Measurements from ENCODE around the gene SCAP.

Gene SCAP

DNA sequence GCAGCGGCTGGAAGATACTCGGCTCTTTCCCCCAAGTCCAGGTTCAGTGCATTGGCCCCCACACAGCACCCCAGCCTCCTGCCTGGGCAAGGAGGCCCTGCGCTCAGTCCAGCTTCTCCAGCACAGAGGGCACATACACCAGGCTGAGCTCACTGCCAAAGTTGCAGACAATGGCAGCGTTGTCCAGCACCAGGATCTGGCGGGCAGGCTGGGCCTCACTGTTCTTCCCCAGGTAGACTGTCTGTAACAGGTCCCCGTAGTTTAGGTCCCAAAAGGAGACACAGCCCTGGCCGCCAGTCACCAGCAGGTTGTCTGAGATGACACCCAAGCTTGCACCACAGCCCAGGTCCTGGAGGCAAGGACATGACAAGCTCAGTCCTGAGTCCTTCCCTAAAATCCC lies 62.0 kb downstream of the SCAP start:
- DNase-seq (ENCODE audit: low spot score): no peak

DNA sequence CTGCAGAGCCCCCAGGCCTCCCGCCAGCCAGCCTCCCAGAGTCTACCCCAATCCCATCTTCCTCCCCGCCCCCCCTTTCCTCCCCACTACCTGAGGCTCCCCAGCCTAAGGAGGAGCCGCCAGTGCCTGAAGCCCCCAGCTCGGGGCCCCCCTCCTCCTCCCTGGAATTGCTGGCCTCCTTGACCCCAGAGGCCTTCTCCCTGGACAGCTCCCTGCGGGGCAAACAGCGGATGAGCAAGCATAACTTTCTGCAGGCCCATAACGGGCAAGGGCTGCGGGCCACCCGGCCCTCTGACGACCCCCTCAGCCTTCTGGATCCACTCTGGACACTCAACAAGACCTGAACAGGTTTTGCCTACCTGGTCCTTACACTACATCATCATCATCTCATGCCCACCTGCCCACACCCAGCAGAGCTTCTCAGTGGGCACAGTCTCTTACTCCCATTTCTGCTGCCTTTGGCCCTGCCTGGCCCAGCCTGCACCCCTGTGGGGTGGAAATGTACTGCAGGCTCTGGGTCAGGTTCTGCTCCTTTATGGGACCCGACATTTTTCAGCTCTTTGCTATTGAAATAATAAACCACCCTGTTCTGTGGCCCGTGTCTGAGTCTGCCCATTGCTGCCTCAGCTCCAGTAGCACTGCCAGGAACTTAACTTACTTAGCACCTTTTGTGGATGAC lies 62.8 kb downstream of the SCAP start:
- DNase-seq (ENCODE audit: low spot score): no peak

DNA sequence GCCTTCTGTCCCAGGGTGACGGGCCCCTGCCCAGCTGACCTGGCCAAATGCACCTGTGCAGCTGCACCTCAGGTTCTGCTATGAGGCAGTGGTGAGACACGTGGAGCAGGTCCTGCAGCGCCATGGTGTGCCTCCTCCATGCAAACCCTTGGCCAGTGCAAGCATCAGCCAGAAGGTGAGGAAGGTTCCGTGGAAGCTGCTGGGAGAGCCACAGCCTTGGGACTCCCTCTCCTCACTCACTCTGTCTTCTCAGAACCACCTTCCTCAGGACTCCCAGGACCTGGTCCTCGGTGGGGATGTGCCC lies 63.3 kb downstream of the SCAP start:
- no peak for DNase-seq (ENCODE audit: low spot score)

DNA sequence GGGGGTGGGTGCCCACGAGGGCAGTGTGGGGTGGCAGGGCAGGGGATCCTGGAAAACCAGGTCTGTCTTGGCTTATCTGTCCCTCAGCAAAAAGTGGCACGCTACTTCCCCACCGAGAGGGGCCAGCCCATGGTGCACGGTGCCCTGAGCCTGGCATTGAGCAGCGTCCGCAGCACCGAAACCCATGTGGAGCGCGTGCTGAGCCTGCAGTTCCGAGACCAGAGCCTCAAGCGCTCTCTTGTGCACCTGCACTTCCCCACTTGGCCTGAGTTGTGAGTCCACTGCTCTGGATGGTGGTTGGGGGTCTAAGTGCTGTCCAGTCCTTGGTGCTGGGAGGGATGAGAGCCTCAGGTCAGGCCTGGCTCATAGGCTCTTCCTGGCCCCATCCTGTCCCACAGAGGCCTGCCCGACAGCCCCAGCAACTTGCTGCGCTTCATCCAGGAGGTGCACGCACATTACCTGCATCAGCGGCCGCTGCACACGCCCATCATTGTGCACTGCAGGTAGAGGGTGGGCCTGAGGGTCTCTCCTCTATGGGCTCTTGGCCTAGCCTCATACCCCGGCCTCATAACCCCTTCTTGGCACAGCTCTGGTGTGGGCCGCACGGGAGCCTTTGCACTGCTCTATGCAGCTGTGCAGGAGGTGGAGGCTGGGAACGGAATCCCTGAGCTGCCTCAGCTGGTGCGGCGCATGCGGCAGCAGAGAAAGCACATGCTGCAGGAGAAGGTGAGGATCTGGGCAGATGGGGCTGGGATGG lies 63.9 kb downstream of the SCAP start:
- no peak for DNase-seq (ENCODE audit: low spot score)

DNA sequence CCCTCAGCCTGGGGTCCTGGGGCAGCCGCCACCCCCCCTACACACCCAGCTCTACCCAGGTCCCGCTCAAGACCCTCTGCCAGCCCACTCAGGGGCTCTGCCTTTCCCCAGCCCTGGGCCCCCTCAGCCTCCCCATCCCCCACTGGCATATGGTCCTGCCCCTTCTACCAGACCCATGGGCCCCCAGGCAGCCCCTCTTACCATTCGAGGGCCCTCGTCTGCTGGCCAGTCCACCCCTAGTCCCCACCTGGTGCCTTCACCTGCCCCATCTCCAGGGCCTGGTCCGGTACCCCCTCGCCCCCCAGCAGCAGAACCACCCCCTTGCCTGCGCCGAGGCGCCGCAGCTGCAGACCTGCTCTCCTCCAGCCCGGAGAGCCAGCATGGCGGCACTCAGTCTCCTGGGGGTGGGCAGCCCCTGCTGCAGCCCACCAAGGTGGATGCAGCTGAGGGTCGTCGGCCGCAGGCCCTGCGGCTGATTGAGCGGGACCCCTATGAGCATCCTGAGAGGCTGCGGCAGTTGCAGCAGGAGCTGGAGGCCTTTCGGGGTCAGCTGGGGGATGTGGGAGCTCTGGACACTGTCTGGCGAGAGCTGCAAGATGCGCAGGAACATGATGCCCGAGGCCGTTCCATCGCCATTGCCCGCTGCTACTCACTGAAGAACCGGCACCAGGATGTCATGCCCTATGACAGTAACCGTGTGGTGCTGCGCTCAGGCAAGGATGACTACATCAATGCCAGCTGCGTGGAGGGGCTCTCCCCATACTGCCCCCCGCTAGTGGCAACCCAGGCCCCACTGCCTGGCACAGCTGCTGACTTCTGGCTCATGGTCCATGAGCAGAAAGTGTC lies 64.7 kb downstream of the SCAP start:
- DNase-seq (ENCODE audit: low spot score): no peak

DNA sequence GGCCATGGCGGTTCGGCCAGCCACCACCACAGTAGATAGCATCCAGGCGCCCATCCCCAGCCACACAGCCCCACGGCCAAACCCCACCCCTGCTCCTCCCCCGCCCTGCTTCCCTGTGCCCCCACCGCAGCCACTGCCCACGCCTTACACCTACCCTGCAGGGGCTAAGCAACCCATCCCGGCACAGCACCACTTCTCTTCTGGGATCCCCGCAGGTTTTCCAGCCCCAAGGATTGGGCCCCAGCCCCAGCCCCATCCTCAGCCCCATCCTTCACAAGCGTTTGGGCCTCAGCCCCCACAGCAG lies 65.4 kb downstream of the SCAP start:
- no peak for DNase-seq (ENCODE audit: low spot score)

DNA sequence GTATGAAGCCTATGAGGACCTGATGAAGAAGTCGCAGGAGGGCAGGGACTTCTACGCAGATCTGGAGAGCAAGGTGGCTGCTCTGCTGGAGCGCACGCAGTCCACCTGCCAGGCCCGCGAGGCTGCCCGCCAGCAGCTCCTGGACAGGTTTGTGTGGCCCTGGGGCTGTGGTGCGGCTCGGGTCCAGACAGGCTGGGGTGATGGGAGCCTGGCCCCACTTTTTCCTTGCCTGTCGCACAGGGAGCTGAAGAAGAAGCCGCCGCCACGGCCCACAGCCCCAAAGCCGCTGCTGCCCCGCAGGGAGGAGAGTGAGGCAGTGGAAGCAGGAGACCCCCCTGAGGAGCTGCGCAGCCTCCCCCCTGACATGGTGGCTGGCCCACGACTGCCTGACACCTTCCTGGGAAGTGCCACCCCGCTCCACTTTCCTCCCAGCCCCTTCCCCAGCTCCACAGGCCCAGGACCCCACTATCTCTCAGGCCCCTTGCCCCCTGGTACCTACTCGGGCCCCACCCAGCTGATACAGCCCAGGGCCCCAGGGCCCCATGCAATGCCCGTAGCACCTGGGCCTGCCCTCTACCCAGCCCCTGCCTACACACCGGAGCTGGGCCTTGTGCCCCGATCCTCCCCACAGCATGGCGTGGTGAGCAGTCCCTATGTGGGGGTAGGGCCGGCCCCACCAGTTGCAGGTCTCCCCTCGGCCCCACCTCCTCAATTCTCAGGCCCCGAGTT lies 65.9 kb downstream of the SCAP start:
- DNase-seq (ENCODE audit: low spot score): no peak

DNA sequence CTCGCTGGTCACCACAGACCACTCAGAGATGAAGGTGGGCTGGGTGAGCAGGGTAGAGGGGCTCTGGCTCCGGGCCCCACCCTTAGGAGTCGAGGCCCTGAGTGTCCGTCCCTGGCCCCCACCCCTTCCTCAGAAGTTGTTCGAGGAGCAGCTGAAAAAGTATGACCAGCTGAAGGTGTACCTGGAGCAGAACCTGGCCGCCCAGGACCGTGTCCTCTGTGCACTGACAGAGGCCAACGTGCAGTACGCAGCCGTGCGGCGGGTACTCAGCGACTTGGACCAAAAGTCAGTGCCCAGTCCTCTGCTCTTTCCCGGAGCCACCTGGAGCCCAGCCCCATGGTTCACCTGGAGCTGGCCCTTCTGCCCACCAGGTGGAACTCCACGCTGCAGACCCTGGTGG lies 66.5 kb downstream of the SCAP start:
- DNase-seq (ENCODE audit: low spot score): no peak

DNA sequence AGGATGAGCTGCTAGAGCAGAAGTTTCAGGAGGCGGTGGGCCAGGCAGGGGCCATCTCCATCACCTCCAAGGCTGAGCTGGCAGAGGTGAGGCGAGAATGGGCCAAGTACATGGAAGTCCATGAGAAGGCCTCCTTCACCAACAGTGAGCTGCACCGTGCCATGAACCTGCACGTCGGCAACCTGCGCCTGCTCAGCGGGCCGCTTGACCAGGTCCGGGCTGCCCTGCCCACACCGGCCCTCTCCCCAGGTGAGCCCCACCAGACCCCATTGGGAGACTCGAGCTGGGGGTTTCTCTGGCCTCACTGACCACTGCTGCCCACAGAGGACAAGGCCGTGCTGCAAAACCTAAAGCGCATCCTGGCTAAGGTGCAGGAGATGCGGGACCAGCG lies 66.9 kb downstream of the SCAP start:
- no peak for DNase-seq (ENCODE audit: low spot score)

DNA sequence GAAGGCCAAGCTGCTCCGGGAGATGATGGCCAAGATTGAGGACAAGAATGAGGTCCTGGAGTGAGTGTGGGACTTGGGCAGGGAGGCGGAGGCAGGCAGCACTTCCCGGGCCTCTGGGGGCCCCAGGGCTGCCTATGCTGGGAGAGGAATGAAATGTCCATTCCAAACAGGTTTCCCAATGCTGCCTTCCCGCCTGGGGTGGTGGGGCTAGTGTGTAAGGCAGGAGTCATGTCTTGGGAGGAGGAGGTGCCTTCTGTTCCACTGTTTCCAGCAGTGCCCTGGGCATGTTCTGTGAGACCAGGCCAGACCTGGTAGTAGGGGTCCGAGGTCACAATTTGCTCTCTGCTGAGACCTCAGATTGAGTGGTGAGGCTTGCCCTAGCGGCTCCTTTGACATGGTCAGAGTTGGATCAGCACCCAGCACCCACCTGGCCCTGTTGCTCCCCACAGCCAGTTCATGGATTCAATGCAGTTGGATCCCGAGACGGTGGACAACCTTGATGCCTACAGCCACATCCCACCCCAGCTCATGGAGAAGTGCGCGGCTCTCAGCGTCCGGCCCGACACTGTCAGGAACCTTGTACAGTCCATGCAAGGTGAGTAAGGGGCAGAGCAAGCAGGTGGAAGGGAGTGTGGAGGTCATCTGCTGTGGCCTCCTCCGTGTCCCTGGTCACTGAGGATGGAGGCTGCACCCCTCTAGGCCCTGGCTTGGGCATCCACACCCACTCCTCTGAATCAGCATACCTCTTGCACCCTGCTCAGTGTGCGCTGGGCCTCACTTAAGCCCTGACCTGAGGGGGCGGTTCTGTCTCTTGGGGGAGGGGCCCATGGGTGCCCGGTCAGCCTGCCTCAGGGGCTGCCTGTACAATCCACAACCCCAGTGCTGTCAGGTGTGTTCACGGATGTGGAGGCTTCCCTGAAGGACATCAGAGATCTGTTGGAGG lies 67.6 kb downstream of the SCAP start:
- DNase-seq (ENCODE audit: low spot score): no peak

DNA sequence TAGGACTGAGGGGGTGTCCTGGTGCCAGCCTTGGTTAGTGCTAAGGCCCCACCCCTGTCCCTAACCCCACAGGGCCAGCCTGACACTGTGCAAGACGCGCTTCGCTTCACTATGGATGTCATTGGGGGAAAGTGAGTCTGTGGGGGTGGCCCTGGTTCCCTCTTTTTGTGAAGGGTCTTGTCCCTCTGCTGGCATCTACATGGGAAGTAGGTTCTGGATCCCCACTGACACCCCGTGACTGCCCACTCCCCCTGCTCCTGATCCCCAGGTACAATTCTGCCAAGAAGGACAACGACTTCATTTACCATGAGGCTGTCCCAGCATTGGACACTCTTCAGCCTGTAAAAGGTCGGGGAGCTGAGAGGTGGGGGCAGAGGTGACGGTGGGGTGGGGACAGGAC lies 68.5 kb downstream of the SCAP start:
- no peak for DNase-seq (ENCODE audit: low spot score)

DNA sequence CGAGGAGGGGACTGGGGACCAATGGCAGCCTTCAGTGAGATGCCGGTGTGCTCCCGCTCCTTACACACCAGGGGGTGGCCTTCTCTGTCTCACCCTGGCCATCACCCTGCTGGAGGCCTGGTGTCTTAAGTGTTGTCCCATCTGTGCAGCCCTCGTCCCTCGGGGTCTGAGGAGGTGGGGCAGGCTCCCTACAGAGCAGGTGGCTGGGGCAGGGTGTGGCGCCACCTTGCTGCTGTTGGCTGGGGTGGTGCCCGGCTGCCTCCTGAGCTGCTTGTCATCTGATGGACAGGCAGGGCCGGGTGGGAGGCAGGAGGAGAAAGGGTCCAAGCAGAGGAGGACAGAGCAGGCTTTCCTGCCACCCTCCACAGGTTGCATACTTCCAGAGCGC lies 69.0 kb downstream of the SCAP start:
- DNase-seq (ENCODE audit: low spot score): no peak

DNA sequence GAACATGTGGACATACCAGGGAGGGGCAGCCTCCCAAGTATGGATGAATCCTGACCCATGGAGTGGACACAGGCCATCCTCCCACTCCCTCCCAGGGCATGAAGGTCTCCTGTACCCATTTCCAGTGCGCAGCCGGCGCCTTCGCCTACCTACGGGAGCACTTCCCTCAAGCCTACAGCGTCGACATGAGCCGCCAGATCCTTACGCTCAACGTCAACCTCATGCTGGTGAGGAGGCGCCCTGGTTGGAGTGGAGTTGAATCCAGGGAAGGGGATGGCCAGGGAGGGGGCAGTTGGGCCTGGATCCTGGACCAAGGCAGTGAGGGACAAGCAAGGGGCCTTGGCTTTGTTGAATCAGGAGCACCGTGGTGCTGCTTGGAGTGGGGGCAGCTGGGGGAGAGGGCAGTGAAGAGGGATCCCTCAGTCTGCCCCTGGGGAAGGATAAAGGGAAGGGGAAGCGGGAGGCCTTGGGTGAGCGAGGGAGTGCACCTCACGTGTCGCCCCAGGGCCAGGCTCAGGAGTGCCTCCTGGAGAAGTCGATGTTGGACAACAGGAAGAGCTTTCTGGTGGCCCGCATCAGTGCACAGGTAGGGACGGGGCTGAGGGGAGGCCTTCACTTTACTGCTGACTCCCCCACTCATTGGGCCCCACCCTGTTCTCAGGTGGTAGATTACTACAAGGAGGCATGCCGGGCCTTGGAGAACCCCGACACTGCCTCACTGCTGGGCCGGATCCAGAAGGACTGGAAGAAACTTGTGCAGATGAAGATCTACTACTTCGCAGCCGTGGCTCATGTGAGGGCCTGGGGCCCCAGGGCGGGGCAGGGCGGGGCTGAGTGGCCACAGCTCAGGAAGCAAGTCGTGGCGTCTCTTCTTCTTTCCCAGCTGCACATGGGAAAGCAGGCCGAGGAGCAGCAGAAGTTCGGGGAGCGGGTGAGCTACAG lies 69.7 kb downstream of the SCAP start:
- no peak for DNase-seq (ENCODE audit: low spot score)

DNA sequence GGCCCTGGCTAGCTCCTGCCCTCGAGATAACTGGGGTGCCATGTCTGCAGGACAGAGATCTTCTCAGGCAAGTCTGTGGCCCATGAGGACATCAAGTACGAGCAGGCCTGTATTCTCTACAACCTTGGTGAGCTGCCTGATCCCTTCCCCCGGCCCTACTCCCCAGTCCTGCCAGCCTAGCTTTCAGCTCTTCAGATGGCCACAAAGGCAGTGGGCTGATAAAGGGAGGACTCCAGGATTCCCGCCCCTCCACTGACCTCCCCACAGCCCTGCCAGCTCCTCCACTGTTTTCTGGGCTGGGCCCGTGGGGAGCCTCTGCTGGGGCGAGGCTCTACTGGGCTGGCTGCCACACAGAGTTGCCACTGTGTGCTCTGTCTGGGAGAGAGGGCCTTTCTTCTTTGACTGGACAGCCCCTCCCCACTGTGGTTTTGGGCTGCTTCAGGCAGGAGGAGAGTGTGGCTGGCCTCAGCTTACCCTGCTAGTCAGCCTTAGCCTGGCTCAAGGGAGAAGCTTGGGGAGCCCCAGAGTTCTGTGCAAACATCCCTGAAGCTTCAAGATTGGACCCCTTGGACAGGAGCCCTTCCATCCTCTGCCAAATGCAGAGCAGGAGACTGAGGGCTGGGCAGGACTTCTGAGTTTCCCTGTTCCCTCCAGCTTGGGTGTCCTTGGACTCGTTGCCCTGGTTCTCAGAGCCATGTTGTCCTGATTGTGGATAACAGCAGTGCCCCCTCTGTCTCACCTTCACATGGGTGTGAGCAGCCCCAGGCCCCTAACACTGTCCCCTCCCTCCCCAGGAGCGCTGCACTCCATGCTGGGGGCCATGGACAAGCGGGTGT lies 70.6 kb downstream of the SCAP start:
- DNase-seq (ENCODE audit: low spot score): peak; percentile 13

DNA sequence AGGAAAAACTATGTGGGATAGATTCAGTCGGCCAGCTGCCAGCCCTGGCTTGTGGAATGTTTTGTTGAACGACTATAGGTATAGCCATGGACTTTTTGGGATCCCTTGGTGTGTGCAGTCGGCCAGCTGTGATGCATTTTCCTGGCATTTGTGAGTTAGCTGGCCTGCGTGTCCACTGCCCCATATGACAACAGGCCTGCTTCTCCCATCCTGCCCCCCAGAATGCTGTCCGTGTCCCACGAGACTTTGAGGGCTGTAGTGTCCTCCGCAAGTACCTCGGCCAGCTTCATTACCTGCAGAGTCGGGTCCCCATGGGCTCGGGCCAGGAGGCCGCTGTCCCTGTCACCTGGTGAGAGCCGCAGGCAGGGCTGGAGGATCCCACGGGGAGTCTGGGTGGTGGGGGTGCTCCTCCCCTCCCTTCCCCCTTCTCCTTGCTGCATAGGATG lies 71.3 kb downstream of the SCAP start:
- no peak for DNase-seq (ENCODE audit: low spot score)

DNA sequence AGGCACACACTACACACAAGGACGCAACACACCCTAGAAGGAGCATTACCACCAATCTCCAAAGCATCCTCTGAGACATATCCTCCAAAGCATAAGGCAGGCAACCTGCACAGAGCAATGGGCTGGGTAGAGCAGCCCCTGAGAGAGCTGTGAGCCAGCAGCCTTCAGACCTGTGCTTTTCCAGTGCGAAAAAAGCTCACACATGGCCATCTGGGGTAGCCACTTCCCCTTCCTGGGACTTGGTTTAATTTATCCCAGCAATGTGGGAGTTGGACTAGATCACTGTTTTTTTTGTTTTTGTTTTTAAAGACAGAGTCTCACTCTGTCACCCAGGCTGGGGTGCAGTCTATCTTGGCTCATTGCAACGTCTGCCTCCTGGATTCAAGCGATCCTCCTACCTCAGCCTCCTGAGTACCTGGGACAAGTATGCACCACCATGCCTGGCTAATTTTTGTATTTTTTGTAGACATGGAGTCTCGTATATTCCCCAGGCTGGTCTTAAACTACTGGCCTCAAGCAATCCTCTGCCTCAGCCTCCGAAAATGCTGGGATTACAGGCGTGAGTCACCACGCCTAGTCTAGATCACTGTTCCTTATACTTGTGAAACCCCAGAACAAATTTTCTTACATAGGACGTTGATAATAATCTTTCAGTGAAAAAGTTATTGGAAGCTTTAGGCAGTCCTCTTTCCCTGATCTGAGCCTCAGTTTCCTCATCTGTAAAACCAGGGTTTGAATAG lies 76.0 kb downstream of the SCAP start:
- no peak for DNase-seq (ENCODE audit: low spot score)

DNA sequence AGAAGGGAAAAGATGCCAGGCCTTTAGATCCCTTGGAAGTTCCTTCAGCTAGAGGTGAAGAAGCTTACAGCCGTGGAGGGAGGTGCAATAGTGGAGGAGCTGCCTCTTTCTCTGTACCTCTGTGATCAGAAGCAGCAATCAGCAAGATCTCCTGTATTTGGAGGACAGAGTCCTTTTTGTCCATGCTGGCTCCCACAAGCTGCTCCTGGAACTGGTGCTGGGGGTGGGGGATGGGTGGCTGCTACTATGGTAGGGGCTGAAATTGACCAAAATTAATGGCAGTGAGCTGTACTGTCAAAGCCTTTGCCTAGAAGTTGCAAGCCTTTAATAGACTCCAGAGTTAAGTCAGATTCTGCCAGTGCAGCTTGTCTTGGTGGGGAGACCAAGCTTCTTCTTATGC lies 76.7 kb downstream of the SCAP start:
- no peak for DNase-seq (ENCODE audit: low spot score)

DNA sequence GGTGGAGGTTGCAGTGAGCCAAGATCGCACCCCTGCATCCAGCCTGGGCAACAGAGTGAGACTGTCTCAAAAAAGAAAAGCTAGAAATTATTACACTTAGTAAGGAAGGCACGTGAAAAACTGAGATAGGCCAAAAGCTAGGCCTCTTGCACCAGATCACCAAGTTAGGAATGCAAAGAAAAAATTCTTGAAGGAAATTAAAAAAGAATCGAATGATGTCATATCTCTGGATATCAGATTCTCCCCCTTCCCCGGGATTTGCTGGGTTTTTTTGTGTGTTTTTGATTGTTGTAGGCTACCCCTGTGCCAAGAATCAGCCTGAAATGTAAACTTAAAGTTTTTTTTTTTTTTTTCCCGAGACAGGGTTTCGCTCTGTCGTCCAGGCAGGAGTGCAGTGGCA lies 77.5 kb downstream of the SCAP start:
- no peak for DNase-seq (ENCODE audit: low spot score)

DNA sequence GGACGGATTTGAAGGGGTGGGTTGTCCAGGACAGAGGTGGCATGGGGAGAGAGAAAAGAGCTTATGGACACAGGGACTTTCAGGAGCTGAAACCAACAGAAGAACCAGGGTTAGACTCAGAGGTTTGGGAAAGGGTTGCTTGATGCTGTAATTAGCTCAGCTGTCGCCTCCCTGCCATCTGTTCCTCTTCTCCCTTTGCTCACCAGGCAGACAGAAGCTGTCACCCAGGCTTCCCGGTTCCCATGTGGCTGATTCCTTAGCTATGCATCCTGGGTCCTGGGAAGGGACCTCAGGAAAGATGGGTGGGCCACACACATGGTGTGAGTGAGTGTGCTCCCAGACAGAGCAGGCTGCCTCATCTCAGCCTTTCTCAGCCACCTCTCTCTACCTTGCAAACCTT lies 80.9 kb downstream of the SCAP start:
- no peak for DNase-seq (ENCODE audit: low spot score)
